HL-60 (cell line): ENCODE data around the gene LRP6.

ENCODE experiments used
- DNase-seq, 2 experiments: peaks; one replicate each; pipeline ENCODE4 v3.0.0-alpha.2; 2010 to 2020; ENCODE audit warnings: low read depth in 1 of 2, low spot score in 1 of 2
- H3K27ac ChIP-seq: fragments of 250-450 bp; sonication (Bioruptor Pico); replicated peaks from 2 replicates; pipeline ENCODE4 v1.5.1; 2020; ENCODE audit warnings: mild to moderate bottlenecking, moderate library complexity
- H3K27me3 ChIP-seq: fragments of 250-450 bp; sonication (Bioruptor Pico); 2 replicates; pipeline ENCODE4 v1.5.1; 2021; ENCODE audit warnings: mild to moderate bottlenecking, moderate library complexity; ENCODE audit not compliant: insufficient read depth, poor library complexity, severe bottlenecking
- H3K4me3 ChIP-seq: replicated peaks from 2 replicates; pipeline ENCODE4 v1.5.1; 2011; ENCODE audit warnings: mild to moderate bottlenecking, control low read depth, low read length; ENCODE audit not compliant: insufficient read depth
- GABPA ChIP-seq: IDR thresholded peaks from 2 replicates; pipeline ENCODE4 v1.6.1; 2012; ENCODE audit warnings: low read depth
- POLR2AphosphoS5 ChIP-seq: IDR thresholded peaks from 2 replicates; pipeline ENCODE4 v1.6.1; 2012; ENCODE audit warnings: low read depth
- SPI1 ChIP-seq: IDR thresholded peaks from 2 replicates; pipeline ENCODE4 v1.6.1; 2012; ENCODE audit warnings: low read depth, mild to moderate bottlenecking, borderline replicate concordance
- TF ChIP-seq, protein P1 (sequence below): IDR thresholded peaks from one replicate; pipeline ENCODE4 v1.5.1; 2011; ENCODE audit warnings: low read length, control low read depth, inconsistent platforms; ENCODE audit not compliant: insufficient read depth
- TF ChIP-seq, protein P2 (sequence below): IDR thresholded peaks from 2 replicates; pipeline ENCODE4 v1.6.1; 2012; ENCODE audit warnings: low read depth; ENCODE audit not compliant: insufficient replicate concordance

The LRP6 gene

DNA sequence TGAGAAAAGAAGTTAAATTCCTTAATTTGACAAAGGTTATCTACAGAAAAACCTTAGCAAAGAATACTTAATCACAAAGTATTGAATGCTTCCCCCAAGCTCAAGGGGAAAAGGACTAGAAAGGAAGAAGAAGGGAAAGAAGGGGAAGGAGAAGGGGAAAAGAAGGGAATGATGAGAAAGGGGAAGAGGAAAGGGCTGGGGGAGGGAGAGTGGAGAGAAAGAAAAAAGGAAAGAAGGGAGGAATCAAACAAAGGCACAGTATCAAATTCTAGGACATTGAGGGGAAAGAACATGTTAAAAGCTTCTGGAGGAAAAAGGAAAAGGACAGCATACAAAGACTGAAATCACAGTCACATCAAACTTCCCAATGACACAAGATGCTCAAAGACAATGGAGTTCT lies 125.8 kb downstream of the LRP6 start:
- TF ChIP-seq GABPA: no peak
- TF ChIP-seq POLR2AphosphoS5: no peak
- TF ChIP-seq, protein P1, sequence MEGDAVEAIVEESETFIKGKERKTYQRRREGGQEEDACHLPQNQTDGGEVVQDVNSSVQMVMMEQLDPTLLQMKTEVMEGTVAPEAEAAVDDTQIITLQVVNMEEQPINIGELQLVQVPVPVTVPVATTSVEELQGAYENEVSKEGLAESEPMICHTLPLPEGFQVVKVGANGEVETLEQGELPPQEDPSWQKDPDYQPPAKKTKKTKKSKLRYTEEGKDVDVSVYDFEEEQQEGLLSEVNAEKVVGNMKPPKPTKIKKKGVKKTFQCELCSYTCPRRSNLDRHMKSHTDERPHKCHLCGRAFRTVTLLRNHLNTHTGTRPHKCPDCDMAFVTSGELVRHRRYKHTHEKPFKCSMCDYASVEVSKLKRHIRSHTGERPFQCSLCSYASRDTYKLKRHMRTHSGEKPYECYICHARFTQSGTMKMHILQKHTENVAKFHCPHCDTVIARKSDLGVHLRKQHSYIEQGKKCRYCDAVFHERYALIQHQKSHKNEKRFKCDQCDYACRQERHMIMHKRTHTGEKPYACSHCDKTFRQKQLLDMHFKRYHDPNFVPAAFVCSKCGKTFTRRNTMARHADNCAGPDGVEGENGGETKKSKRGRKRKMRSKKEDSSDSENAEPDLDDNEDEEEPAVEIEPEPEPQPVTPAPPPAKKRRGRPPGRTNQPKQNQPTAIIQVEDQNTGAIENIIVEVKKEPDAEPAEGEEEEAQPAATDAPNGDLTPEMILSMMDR: no peak
- TF ChIP-seq, protein P2, sequence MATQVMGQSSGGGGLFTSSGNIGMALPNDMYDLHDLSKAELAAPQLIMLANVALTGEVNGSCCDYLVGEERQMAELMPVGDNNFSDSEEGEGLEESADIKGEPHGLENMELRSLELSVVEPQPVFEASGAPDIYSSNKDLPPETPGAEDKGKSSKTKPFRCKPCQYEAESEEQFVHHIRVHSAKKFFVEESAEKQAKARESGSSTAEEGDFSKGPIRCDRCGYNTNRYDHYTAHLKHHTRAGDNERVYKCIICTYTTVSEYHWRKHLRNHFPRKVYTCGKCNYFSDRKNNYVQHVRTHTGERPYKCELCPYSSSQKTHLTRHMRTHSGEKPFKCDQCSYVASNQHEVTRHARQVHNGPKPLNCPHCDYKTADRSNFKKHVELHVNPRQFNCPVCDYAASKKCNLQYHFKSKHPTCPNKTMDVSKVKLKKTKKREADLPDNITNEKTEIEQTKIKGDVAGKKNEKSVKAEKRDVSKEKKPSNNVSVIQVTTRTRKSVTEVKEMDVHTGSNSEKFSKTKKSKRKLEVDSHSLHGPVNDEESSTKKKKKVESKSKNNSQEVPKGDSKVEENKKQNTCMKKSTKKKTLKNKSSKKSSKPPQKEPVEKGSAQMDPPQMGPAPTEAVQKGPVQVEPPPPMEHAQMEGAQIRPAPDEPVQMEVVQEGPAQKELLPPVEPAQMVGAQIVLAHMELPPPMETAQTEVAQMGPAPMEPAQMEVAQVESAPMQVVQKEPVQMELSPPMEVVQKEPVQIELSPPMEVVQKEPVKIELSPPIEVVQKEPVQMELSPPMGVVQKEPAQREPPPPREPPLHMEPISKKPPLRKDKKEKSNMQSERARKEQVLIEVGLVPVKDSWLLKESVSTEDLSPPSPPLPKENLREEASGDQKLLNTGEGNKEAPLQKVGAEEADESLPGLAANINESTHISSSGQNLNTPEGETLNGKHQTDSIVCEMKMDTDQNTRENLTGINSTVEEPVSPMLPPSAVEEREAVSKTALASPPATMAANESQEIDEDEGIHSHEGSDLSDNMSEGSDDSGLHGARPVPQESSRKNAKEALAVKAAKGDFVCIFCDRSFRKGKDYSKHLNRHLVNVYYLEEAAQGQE: no peak
- TF ChIP-seq SPI1: no peak
- H3K27me3 ChIP-seq: peaks cover 5% of the 10 kb centered on the region
- no peak for DNase-seq
- H3K4me3 ChIP-seq: no peak overlapping the region
- H3K27ac ChIP-seq: no peak overlapping the region

DNA sequence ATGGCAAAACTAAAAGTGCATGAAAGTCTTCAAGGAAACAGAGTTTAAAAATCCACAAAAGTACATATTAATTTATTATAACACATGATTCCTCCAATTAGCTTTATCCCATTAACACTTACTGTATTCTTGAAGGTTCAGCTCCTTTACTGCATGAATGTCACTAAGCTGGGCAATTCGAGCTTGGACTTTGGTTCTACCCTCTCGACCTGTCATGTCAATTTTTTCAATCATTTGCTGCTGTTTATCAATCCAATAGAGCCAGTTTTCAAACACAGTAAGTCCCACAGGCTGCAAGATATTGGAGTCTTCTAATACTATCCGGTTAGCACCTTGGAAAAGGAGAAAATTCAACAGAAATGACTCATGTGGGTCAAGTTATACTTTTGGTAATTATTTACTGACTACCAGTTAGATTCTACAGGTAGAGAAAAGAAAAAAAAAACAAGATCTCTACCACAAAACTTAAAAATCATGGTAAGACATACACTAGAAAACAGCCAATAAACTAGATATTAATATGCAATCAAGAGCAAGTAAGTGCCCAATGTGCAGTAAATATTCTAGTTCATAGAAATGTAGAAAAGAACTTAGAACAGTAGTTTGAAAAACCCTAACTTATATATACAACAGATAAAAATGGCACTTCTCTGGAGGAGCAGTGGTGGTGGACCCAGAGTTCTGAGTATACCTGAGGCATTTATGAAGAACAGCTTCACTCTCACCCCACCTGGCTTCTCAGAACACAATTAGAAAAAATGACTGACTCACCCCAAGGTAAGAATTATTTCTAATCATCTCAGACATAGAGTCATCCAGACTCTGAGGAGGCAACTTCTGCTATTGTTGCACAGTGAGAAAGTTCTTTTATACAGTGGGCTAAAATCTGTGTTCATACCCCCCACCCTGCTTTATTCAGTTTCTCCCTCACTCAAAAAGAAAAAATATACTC lies 128.4 kb downstream of the LRP6 start:
- Histone ChIP-seq H3K4me3 (no peak overlapping the region), H3K27ac (no peak overlapping the region), H3K27me3 (peaks cover 4% of the 10 kb centered on the region)
- DNase-seq: no peak
- TF ChIP-seq GABPA (no peak), POLR2AphosphoS5 (no peak)
- TF ChIP-seq, protein P1: no peak
- TF ChIP-seq, protein P2: no peak

DNA sequence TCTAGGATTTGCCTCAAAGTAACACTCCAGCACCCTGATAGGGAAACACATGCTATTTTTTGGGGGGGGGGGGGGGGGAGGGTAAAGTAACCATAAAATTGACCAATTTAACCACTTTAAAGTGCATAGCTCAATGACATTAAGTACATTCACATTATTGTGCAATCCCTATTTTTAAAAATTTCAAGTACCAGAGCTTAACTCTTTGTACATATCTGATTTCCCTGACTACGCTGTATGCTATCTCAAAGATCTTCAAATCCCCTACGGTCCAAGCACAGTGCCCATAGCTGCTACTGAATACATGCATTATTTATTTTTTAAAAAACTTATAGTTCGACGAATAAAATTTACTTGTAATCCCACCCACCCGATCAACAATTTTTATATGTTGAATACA lies 133.1 kb downstream of the LRP6 start:
- Histone ChIP-seq H3K27ac (no peak overlapping the region), H3K27me3 (no peaks in the 10 kb centered on the region), H3K4me3 (no peak overlapping the region)
- TF ChIP-seq, protein P1: no peak
- TF ChIP-seq, protein P2: no peak
- TF ChIP-seq POLR2AphosphoS5 (no peak), GABPA (no peak), SPI1 (no peak)
- no peak for DNase-seq
